ENCODE data around the gene DUOX1.

GRCh38 chr15:45114076-45114750, 15.6 kb upstream of the DUOX1 start, which contains the start of the genes DUOX2 and DUOXA2:
- no peak for TF ChIP-seq CTCF (IDR thresholded peaks at IDR 0.05)
- no peak for TF ChIP-seq POLR2A (IDR thresholded peaks at IDR 0.05)

Data from tibial nerve (tissue), 3 donors.